ENCODE data around the gene DNAH17.

Gene DNAH17

GRCh38 chr17:78605886-78606285, 28.7 kb upstream of the DNAH17 start:
- no peak for DNase-seq

GRCh38 chr17:78605429-78605828, 28.2 kb upstream of the DNAH17 start:
- DNase-seq, result no peak

GRCh38 chr17:78602246-78602645, 25.1 kb upstream of the DNAH17 start:
- DNase-seq, result no peak

GRCh38 chr17:78601577-78602190, 24.5 kb upstream of the DNAH17 start:
- no peak for DNase-seq

- DNase-seq, result no peak
These were observed 23.1 kb upstream of the DNAH17 start for GRCh38 chr17:78600181-78600721.

- peak; percentile 16 for DNase-seq
These were observed 22.2 kb upstream of the DNAH17 start for GRCh38 chr17:78599419-78599818.

GRCh38 chr17:78598013-78598471, 20.8 kb upstream of the DNAH17 start:
- DNase-seq, result peak; percentile 68

GRCh38 chr17:78596871-78597764, 19.9 kb upstream of the DNAH17 start:
- peak; percentile 29 for DNase-seq

- no peak for DNase-seq
These were observed 18.1 kb upstream of the DNAH17 start for GRCh38 chr17:78595135-78595810.

- DNase-seq, result peak; percentile 19
These were observed 15.8 kb upstream of the DNAH17 start for GRCh38 chr17:78592991-78593329.

GRCh38 chr17:78591263-78591671, 14.1 kb upstream of the DNAH17 start:
- no peak for DNase-seq

- DNase-seq, result no peak
These were observed 12.7 kb upstream of the DNAH17 start for GRCh38 chr17:78589885-78590284.

- DNase-seq, result no peak
These were observed 12.0 kb upstream of the DNAH17 start for GRCh38 chr17:78589031-78589675.

GRCh38 chr17:78588258-78589030, 11.2 kb upstream of the DNAH17 start:
- DNase-seq, result no peak

GRCh38 chr17:78585006-78585630, 7.9 kb upstream of the DNAH17 start:
- no peak for DNase-seq

- DNase-seq, result peak; percentile 26
These were observed 5.9 kb upstream of the DNAH17 start for GRCh38 chr17:78583091-78583490.

GRCh38 chr17:78581304-78581703, 4.1 kb upstream of the DNAH17 start:
- DNase-seq, result no peak

- DNase-seq, result no peak
These were observed 3.1 kb upstream of the DNAH17 start for GRCh38 chr17:78580277-78580804.

- no peak for DNase-seq
These were observed 645 bp downstream of the DNAH17 start for GRCh38 chr17:78576389-78577112.

- no peak for DNase-seq
These were observed 1.3 kb downstream of the DNAH17 start for GRCh38 chr17:78575899-78576298.

- no peak for DNase-seq
These were observed 1.9 kb downstream of the DNAH17 start for GRCh38 chr17:78575340-78575739.
